ENCODE measurements around the gene RFTN2.
"Not testable (repeated sequence)": the region's sequence is repeated elsewhere in the genome, so short reads cannot be mapped to it uniquely, and the experiment has no call there.

Gene RFTN2

GRCh38 chr2:197674591-197674990 lies 796 bp downstream of the RFTN2 start:
- peak in 1 of 2 experiments; percentile 10 for DNase-seq (ENCODE audit: low read depth in 2 of 2)

- no peak for DNase-seq (ENCODE audit: low read depth in 2 of 2)
Measured at GRCh38 chr2:197674060-197674459, 1.3 kb downstream of the RFTN2 start.

GRCh38 chr2:197673606-197674005 lies 1.8 kb downstream of the RFTN2 start:
- DNase-seq (ENCODE audit: low read depth in 2 of 2), result no peak

GRCh38 chr2:197673106-197673505 lies 2.3 kb downstream of the RFTN2 start:
- no peak for DNase-seq (ENCODE audit: low read depth in 2 of 2)

GRCh38 chr2:197672371-197672893 lies 3.0 kb downstream of the RFTN2 start:
- DNase-seq (ENCODE audit: low read depth in 2 of 2), result no peak

- no peak for DNase-seq (ENCODE audit: low read depth in 2 of 2)
Measured at GRCh38 chr2:197669077-197669476, 6.3 kb downstream of the RFTN2 start.

GRCh38 chr2:197668296-197668695 lies 7.1 kb downstream of the RFTN2 start:
- DNase-seq (ENCODE audit: low read depth in 2 of 2), result no peak

- DNase-seq (ENCODE audit: low read depth in 2 of 2), result no peak
Measured at GRCh38 chr2:197666277-197666676, 9.1 kb downstream of the RFTN2 start.

GRCh38 chr2:197661626-197662025 lies 13.8 kb downstream of the RFTN2 start:
- DNase-seq (ENCODE audit: low read depth in 2 of 2), result no peak

GRCh38 chr2:197657562-197657961 lies 17.8 kb downstream of the RFTN2 start:
- no peak for DNase-seq (ENCODE audit: low read depth in 2 of 2)

- DNase-seq (ENCODE audit: low read depth in 2 of 2), result no peak
Measured at GRCh38 chr2:197647961-197648690, 27.3 kb downstream of the RFTN2 start.

GRCh38 chr2:197641666-197642065 lies 33.7 kb downstream of the RFTN2 start:
- DNase-seq (ENCODE audit: low read depth in 2 of 2), result no peak

GRCh38 chr2:197640571-197641122 lies 34.7 kb downstream of the RFTN2 start:
- not testable (repeated sequence) for DNase-seq (ENCODE audit: low read depth in 2 of 2)

- no peak for DNase-seq (ENCODE audit: low read depth in 2 of 2)
Measured at GRCh38 chr2:197633109-197633657, 42.2 kb downstream of the RFTN2 start.

GRCh38 chr2:197628043-197628500 lies 47.3 kb downstream of the RFTN2 start:
- DNase-seq (ENCODE audit: low read depth in 2 of 2), result no peak

- no peak for DNase-seq (ENCODE audit: low read depth in 2 of 2)
Measured at GRCh38 chr2:197626965-197627625, 48.3 kb downstream of the RFTN2 start.

- no peak for DNase-seq (ENCODE audit: low read depth in 2 of 2)
Measured at GRCh38 chr2:197620133-197620532, 55.3 kb downstream of the RFTN2 start.

GRCh38 chr2:197615016-197615652 lies 60.3 kb downstream of the RFTN2 start:
- no peak for DNase-seq (ENCODE audit: low read depth in 2 of 2)

- DNase-seq (ENCODE audit: low read depth in 2 of 2), result no peak
Measured at GRCh38 chr2:197614532-197614931, 60.9 kb downstream of the RFTN2 start.

- no peak for DNase-seq (ENCODE audit: low read depth in 2 of 2)
Measured at GRCh38 chr2:197613509-197613987, 61.8 kb downstream of the RFTN2 start.

- DNase-seq (ENCODE audit: low read depth in 2 of 2), result no peak
Measured at GRCh38 chr2:197606180-197606579, 69.2 kb downstream of the RFTN2 start.

Measured in fibroblast of skin of left quadriceps (primary cell).